Keratinocyte (primary cell): Measurements from ENCODE around the gene KCNJ6. TPM values are rescaled to one million over a fixed set of nuclear protein-coding genes. Genes with fewer than 3 reads are reported as not detected.

Experiments used
- DNase-seq: peaks from one replicate; pipeline ENCODE4 v3.0.0-alpha.2; 2011; ENCODE audit warnings: low read depth, missing footprints, low spot score
- FAIRE-seq: peaks from 2 replicates; lab custom pipeline; 2011; peaks lifted over from hg19 to GRCh38; lab: Jason Lieb, UNC
- H2AFZ ChIP-seq: 2 replicates; pipeline ENCODE4 v1.6.0; 2012; ENCODE audit warnings: low read length, control low read depth, inconsistent platforms; ENCODE audit not compliant: control insufficient read depth
- H3K27ac ChIP-seq: 2 replicates; pipeline ENCODE4 v1.5.1; 2011; ENCODE audit warnings: low read length; ENCODE audit not compliant: control insufficient read depth, insufficient read depth
- H3K27me3 ChIP-seq: 3 replicates; pipeline ENCODE4 v1.6.0; 2011; ENCODE audit warnings: low read length; ENCODE audit not compliant: control insufficient read depth, insufficient read depth; ENCODE audit errors: extremely low read depth
- H3K36me3 ChIP-seq, 2 experiments: 2 replicates in 1 of 2; 3 replicates in 1 of 2; pipeline ENCODE4 v1.5.1; 2011; ENCODE audit warnings: low read length in 2 of 2, mild to moderate bottlenecking in 1 of 2; ENCODE audit not compliant: control insufficient read depth in 2 of 2, insufficient read depth in 2 of 2; ENCODE audit errors: extremely low read depth in 1 of 2
- H3K4me1 ChIP-seq: 3 replicates; pipeline ENCODE4 v1.5.1; 2011; ENCODE audit warnings: low read length; ENCODE audit not compliant: control insufficient read depth, insufficient read depth; ENCODE audit errors: extremely low read depth
- H3K4me2 ChIP-seq: 3 replicates; pipeline ENCODE4 v1.6.0; 2011; ENCODE audit warnings: low read depth, low read length; ENCODE audit not compliant: control insufficient read depth, insufficient read depth; ENCODE audit errors: extremely low read depth
- H3K4me3 ChIP-seq, 3 experiments: fragments of 200-600 bp in 1 of 3; sonication (generic) in 1 of 3; 2 replicates in 2 of 3; 3 replicates in 1 of 3; pipeline ENCODE4 v1.5.1; 2011 to 2016; ENCODE audit warnings: low read length in 3 of 3, mild to moderate bottlenecking in 3 of 3, control low read depth in 2 of 3, inconsistent platforms in 1 of 3, low read depth in 1 of 3, mixed read lengths in 1 of 3, mixed run types in 1 of 3, moderate library complexity in 1 of 3; ENCODE audit not compliant: control insufficient read depth in 2 of 3, insufficient read depth in 2 of 3; ENCODE audit errors: extremely low read depth in 1 of 3
- H3K79me2 ChIP-seq: 2 replicates; pipeline ENCODE4 v1.6.0; 2012; ENCODE audit warnings: low read length; ENCODE audit not compliant: control insufficient read depth, insufficient read depth
- H3K9ac ChIP-seq: 3 replicates; pipeline ENCODE4 v1.6.0; 2011; ENCODE audit warnings: low read length; ENCODE audit not compliant: control insufficient read depth, insufficient read depth; ENCODE audit errors: extremely low read depth
- H3K9me1 ChIP-seq: 3 replicates; pipeline ENCODE4 v1.6.0; 2011; ENCODE audit warnings: low read length; ENCODE audit not compliant: control insufficient read depth, insufficient read depth; ENCODE audit errors: extremely low read depth
- H3K9me3 ChIP-seq: 2 replicates; pipeline ENCODE4 v1.5.1; 2012; ENCODE audit warnings: low read depth, low read length; ENCODE audit not compliant: control insufficient read depth
- H4K20me1 ChIP-seq: 3 replicates; pipeline ENCODE4 v1.6.0; 2011; ENCODE audit warnings: low read length; ENCODE audit not compliant: control insufficient read depth, insufficient read depth; ENCODE audit errors: extremely low read depth
- CTCF ChIP-seq, 3 experiments: IDR thresholded peaks in 1 of 3; conservative IDR thresholded peaks in 1 of 3; optimal IDR thresholded peaks in 1 of 3; 2 replicates in 2 of 3; 3 replicates in 1 of 3; pipeline versions ENCODE3 to v1.5.1; 2011; ENCODE audit warnings: low read length in 3 of 3, mild to moderate bottlenecking in 3 of 3, moderate library complexity in 2 of 3, control low read depth in 1 of 3, inconsistent platforms in 1 of 3; ENCODE audit not compliant: insufficient read depth in 2 of 3; ENCODE audit errors: extremely low read depth in 1 of 3
- EZH2 ChIP-seq: IDR thresholded peaks from one replicate; pipeline ENCODE4 v1.6.1; 2012; ENCODE audit warnings: inconsistent platforms, mild to moderate bottlenecking, low read length, moderate library complexity
- dilution Hi-C: fragments of 300-500 bp; cut with MboI; formaldehyde crosslinking; loops from one replicate; pipeline ENCODE4 v1.7.0; 2020; ENCODE audit warnings: low sequenced_read_pairs; ENCODE audit not compliant: extremely low pct_ligation_motif_present
- polyA minus RNA-seq, 3 experiments: library from RNA; depleted of rRNA, polyadenylated mRNA; stranded (reverse); fragments of >200 nt; gene quantifications; 1 replicate in 1 of 3; 2 replicates in 1 of 3; 3 replicates in 1 of 3; pipeline ENCODE4 v1.2.3, GENCODE V29; 2011
- polyA plus RNA-seq, 5 experiments: library from polyadenylated mRNA; depleted of rRNA in 3 of 5; stranded (reverse) in 3 of 5; stranded (forward) in 1 of 5; unstranded in 1 of 5; fragments of >200 nt; gene quantifications; 1 replicate in 1 of 5; 2 replicates in 3 of 5; 3 replicates in 1 of 5; pipeline versions ENCODE4 v1.2.1 to v1.2.3, GENCODE V29; 2011 to 2012; ENCODE audit warnings: missing spikeins in 2 of 5, low read depth in 1 of 5, low replicate concordance in 1 of 5

Gene KCNJ6
- not detected in 3 replicates for polyA plus RNA-seq
- polyA plus RNA-seq (2011; ENCODE audit: low read depth), result not detected
- not detected in 2 replicates for polyA plus RNA-seq (2011; cell fraction: cytosol; rRNA removed)
- not detected in 2 replicates for polyA plus RNA-seq (2011; cell fraction: nucleus; rRNA removed)
- not detected in 2 replicates for polyA plus RNA-seq (2012; ENCODE audit: low replicate concordance)
- polyA minus RNA-seq, result not detected in 3 replicates
- polyA minus RNA-seq (2011; cell fraction: cytosol; rRNA and poly(A)+ RNA removed), result not detected
- not detected in 2 replicates for polyA minus RNA-seq (2011; cell fraction: nucleus; rRNA and poly(A)+ RNA removed)

- H3K4me3 ChIP-seq, result peak within 1 kb of the TSS in 2 of 3 experiments; percentile 18
Observed at GRCh38 chr21:37916310-37917051, at the start of gene KCNJ6. KCNJ6 (minus strand) TSS chr21:37916457; CDS start chr21:37840682, 75,775 bp downstream.

GRCh38 chr21:37965088-37965805 is 49.0 kb upstream of the KCNJ6 start:
- DNase-seq (no peak), FAIRE-seq (no peak)
- Histone ChIP-seq H3K4me3 (no peak overlapping the region), H4K20me1 (no peaks in the 10 kb centered on the region), H3K9me3 (no peaks in the 10 kb centered on the region), H3K27me3 (no peaks in the 10 kb centered on the region), H3K27ac (no peak overlapping the region), H3K9me1 (no peaks in the 10 kb centered on the region), H3K4me1 (no peaks in the 10 kb centered on the region), H3K4me2 (no peak overlapping the region), H2AFZ (no peak overlapping the region), H3K36me3 (no peaks in the 10 kb centered on the region), H3K79me2 (no peaks in the 10 kb centered on the region), H3K9ac (no peak overlapping the region)
- TF ChIP-seq EZH2 (no peak), CTCF (optimal IDR thresholded peaks at IDR 0.05 in 1 of 3, IDR thresholded peaks at IDR 0.05 in 1 of 3, conservative IDR thresholded peaks at IDR 0.05 in 1 of 3; ENCODE audit: extremely low read depth in 1 of 3, insufficient read depth in 2 of 3, low read length in 3 of 3) (no peak)
- dilution Hi-C loops, result no loop called here

More at GRCh38 chr21:37916310-37917051, at the start of gene KCNJ6:
- FAIRE-seq, result no peak
- TF ChIP-seq CTCF (optimal IDR thresholded peaks at IDR 0.05 in 1 of 3, IDR thresholded peaks at IDR 0.05 in 1 of 3, conservative IDR thresholded peaks at IDR 0.05 in 1 of 3; ENCODE audit: extremely low read depth in 1 of 3, insufficient read depth in 2 of 3, low read length in 3 of 3), result peak; percentile 35 to 87 (median 84)
- TF ChIP-seq EZH2, result peak; percentile 54
- Histone ChIP-seq H3K9me1 (no peaks in the 10 kb centered on the region), H3K9me3 (no peaks in the 10 kb centered on the region), H3K4me2 (peak within 1 kb of the TSS; percentile 45), H3K27me3 (peaks cover 45% of the 10 kb centered on the region), H3K36me3 (no peaks in the 10 kb centered on the region), H4K20me1 (peaks cover 2% of the 10 kb centered on the region), H3K4me1 (no peaks in the 10 kb centered on the region), H3K9ac (no peak within 1 kb of the TSS), H3K79me2 (no peaks in the 10 kb centered on the region), H3K27ac (no peak within 1 kb of the TSS), H2AFZ (no peak within 1 kb of the TSS)
- dilution Hi-C loops, result loop anchor here (25.0 kb wide), 1 partner anchor 204 kb away; no protein-coding TSS in a partner anchor
- no peak for DNase-seq
